HFF-Myc (cell line): ENCODE data around the gene COX11.

Source experiments
- DNase-seq: peaks from one replicate; pipeline ENCODE4 v3.0.0-alpha.2; 2011; ENCODE audit warnings: low read depth; ENCODE audit errors: extremely low read depth
- H3K4me3 ChIP-seq: replicated peaks from 2 replicates; pipeline ENCODE4 v1.5.1; 2011; ENCODE audit warnings: low read depth, mild to moderate bottlenecking, control low read depth, low read length
- TF ChIP-seq, protein P1 (sequence below): IDR thresholded peaks from 2 replicates; pipeline ENCODE4 v1.5.1; 2012; ENCODE audit warnings: mild to moderate bottlenecking, low read depth, low read length, control low read depth; ENCODE audit errors: missing control alignments

The COX11 gene

DNA sequence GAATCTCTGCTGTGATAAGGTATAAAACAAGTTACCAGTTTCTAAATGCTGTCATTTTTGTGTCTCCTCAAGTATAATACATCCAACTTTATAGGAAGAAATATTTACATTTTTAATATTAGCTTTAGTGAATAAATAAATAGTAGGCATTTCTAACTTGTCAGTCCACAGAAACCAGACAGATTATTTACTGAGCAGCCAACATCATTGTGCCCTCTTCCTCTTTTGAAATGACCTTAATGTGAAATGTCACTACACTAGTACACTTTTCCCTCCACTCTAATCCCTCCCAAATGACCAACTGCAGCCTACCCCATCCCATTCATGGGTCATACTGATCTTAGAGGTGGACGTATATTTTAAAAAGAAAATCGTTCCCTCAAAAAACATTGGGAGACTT lies 9.3 kb upstream of the COX11 start:
- TF ChIP-seq, protein P1, sequence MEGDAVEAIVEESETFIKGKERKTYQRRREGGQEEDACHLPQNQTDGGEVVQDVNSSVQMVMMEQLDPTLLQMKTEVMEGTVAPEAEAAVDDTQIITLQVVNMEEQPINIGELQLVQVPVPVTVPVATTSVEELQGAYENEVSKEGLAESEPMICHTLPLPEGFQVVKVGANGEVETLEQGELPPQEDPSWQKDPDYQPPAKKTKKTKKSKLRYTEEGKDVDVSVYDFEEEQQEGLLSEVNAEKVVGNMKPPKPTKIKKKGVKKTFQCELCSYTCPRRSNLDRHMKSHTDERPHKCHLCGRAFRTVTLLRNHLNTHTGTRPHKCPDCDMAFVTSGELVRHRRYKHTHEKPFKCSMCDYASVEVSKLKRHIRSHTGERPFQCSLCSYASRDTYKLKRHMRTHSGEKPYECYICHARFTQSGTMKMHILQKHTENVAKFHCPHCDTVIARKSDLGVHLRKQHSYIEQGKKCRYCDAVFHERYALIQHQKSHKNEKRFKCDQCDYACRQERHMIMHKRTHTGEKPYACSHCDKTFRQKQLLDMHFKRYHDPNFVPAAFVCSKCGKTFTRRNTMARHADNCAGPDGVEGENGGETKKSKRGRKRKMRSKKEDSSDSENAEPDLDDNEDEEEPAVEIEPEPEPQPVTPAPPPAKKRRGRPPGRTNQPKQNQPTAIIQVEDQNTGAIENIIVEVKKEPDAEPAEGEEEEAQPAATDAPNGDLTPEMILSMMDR = no peak
- no peak for DNase-seq
- H3K4me3 ChIP-seq = no peak overlapping the region

DNA sequence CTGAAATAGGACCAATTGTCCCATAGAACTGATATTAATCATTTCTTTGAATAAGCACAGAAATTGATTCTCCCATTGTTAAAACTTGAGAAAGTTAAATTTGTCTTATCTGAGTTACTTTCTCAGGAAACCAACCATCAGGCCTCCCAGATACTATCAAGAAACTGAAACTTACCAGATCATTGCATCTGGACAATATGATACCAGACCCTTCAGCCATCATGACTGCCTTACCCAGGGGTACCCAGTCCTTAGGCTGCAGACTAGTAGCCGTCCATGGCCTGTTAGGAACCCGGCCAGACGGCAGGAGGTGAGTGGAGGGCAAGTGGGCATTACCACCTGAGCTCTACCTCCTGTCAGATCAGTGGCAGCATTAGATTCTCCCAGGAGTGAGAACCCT lies 7.9 kb upstream of the COX11 start:
- DNase-seq = no peak
- H3K4me3 ChIP-seq = no peak overlapping the region
- TF ChIP-seq, protein P1 = no peak

DNA sequence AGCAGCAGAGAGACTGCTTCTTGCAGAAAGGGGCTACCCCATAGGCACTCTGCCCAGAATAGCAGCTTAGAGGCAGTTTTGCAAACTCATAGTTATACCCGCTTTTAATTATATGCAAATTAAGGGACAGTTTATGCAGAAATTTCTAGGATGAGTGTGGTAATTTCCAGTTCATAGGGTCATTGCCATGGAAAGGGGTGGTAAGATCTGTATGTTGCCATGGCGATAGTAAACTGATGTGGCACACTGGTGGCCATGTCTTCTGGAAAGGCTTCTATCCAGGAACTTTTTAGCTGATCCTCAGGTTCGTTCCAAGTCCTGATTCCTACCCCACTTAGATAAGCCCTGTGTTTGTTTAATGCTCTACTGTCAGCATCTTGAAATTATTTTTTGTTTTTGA lies 6.3 kb upstream of the COX11 start:
- no peak overlapping the region for H3K4me3 ChIP-seq
- TF ChIP-seq, protein P1 = no peak
- DNase-seq = no peak

DNA sequence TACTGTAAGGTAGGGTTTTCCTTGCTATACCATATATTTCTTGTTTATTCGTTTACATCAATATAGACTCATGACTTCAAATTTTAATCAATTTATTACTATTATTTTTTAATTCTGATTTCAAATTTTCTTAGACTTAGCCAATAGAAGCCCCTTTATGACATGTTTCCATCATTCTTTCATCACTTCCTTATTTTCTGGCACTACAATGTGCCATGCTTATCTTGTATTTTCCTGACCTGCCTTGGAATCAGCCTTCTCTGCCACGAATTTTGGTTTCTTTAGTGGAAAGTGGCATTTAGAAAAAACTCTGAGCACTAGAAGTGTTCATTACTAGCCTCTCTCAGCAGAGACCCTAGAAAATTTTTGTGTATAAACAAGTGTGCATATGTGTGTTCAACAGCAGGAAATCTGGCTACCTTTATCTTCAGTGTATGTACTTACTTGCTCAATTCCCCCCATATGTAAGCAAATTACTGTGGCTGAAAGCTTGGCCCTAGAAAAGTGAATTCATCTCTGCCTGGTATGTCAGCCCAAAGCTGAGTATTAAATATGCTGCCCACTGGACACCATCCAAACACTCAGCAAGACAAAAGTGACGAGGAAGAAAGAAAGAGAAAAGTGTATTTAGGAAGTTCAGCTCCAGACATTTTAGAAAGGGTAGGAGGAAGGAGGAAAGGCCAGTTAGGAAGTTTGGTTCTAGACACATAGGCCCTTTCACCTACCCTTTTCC lies 4.1 kb upstream of the COX11 start:
- H3K4me3 ChIP-seq = no peak overlapping the region
- DNase-seq = no peak
- TF ChIP-seq, protein P1 = no peak

DNA sequence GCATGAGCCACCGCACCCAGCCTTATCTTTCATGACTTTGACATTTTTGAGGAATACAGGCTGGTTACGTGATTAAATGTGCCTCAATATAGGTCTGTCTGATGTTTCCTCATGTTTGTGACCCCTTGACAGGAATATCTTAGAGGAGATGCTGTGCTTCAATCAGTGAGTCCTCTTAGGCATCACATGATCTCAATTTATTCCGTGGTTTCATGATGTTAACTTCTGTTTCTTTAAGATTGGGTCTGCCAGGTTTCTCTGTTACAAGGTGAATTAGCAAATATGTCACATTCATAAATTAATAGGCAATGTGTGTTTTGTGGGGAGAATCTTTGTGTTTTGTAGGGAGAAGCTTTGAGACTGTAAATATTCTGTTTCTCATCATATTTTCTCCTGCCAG lies 3.4 kb upstream of the COX11 start:
- DNase-seq = no peak
- TF ChIP-seq, protein P1 = no peak
- no peak overlapping the region for H3K4me3 ChIP-seq

DNA sequence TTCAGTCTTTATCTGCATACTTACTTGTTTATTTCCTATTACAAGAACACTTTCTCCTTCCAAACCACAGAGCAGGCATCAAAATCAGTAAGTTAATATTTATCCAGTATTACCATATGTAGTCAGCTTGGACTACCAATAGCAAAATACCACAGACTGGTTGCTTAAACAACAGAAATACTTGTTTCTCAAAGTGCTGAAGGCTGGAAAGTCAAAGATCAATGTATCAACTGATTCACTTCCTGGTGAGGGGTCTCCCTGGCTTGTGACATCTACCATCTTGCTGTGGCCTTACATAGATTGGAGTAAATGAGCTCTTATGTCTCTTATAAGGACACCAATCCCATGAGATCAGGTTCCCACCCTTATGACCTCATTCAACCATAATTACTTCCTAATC lies 2.7 kb upstream of the COX11 start:
- no peak overlapping the region for H3K4me3 ChIP-seq
- no peak for DNase-seq
- TF ChIP-seq, protein P1 = no peak
